ENCODE results near the gene NUDT16L1.

Gene NUDT16L1

GRCh38 chr16:4696172-4696904 lies 3.0 kb downstream of the NUDT16L1 start:
- 94 to 95% methylated on average over 19 of the region's 19 CpGs for WGBS, 2 experiments
- no peaks in the 10 kb centered on the region for H3K9me3 ChIP-seq (ENCODE audit: control insufficient read depth, low read length)
- H3K4me1 ChIP-seq (ENCODE audit: control insufficient read depth, insufficient read depth, low read length): peaks cover 9% of the 10 kb centered on the region
- no peaks in the 10 kb centered on the region for H3K27me3 ChIP-seq (ENCODE audit: control insufficient read depth, insufficient read depth, low read length, poor library complexity, severe bottlenecking)
- peaks cover 22% of the 10 kb centered on the region for H3K36me3 ChIP-seq (ENCODE audit: control insufficient read depth, insufficient read depth, low read length)
- H3K27ac ChIP-seq (ENCODE audit: insufficient read depth, low read depth, low read length, poor library complexity, severe bottlenecking): no peak overlapping the region
- H3K4me3 ChIP-seq (ENCODE audit: insufficient read depth, low read depth, low read length): no peak overlapping the region

GRCh38 chr16:4696905-4697847 lies 3.8 kb downstream of the NUDT16L1 start:
- Histone ChIP-seq H3K36me3 (ENCODE audit: control insufficient read depth, insufficient read depth, low read length) (peaks cover 26% of the 10 kb centered on the region), H3K27ac (ENCODE audit: insufficient read depth, low read depth, low read length, poor library complexity, severe bottlenecking) (no peak overlapping the region), H3K4me3 (ENCODE audit: insufficient read depth, low read depth, low read length) (no peak overlapping the region), H3K9me3 (ENCODE audit: control insufficient read depth, low read length) (no peaks in the 10 kb centered on the region), H3K4me1 (ENCODE audit: control insufficient read depth, insufficient read depth, low read length) (peaks cover 7% of the 10 kb centered on the region), H3K27me3 (ENCODE audit: control insufficient read depth, insufficient read depth, low read length, poor library complexity, severe bottlenecking) (no peaks in the 10 kb centered on the region)
- WGBS, 2 experiments: 93 to 95% methylated on average over 33 of the region's 33 CpGs

GRCh38 chr16:4697848-4698291 lies 4.5 kb downstream of the NUDT16L1 start:
- WGBS, 2 experiments: 93 to 96% methylated on average over 9 of the region's 9 CpGs
- Histone ChIP-seq H3K27ac (ENCODE audit: insufficient read depth, low read depth, low read length, poor library complexity, severe bottlenecking) (no peak overlapping the region), H3K4me3 (ENCODE audit: insufficient read depth, low read depth, low read length) (no peak overlapping the region), H3K4me1 (ENCODE audit: control insufficient read depth, insufficient read depth, low read length) (peaks cover 2% of the 10 kb centered on the region), H3K36me3 (ENCODE audit: control insufficient read depth, insufficient read depth, low read length) (peaks cover 26% of the 10 kb centered on the region), H3K27me3 (ENCODE audit: control insufficient read depth, insufficient read depth, low read length, poor library complexity, severe bottlenecking) (no peaks in the 10 kb centered on the region), H3K9me3 (ENCODE audit: control insufficient read depth, low read length) (no peaks in the 10 kb centered on the region)

GRCh38 chr16:4698321-4699045 lies 5.1 kb downstream of the NUDT16L1 start:
- no peak overlapping the region for H3K27ac ChIP-seq (ENCODE audit: insufficient read depth, low read depth, low read length, poor library complexity, severe bottlenecking)
- H3K36me3 ChIP-seq (ENCODE audit: control insufficient read depth, insufficient read depth, low read length): peaks cover 26% of the 10 kb centered on the region
- peaks cover 2% of the 10 kb centered on the region for H3K4me1 ChIP-seq (ENCODE audit: control insufficient read depth, insufficient read depth, low read length)
- H3K4me3 ChIP-seq (ENCODE audit: insufficient read depth, low read depth, low read length): no peak overlapping the region
- WGBS, 2 experiments: 96% methylated on average over 36 of the region's 36 CpGs
- no peaks in the 10 kb centered on the region for H3K9me3 ChIP-seq (ENCODE audit: control insufficient read depth, low read length)
- H3K27me3 ChIP-seq (ENCODE audit: control insufficient read depth, insufficient read depth, low read length, poor library complexity, severe bottlenecking): no peaks in the 10 kb centered on the region

- 94% methylated on average over 19 of the region's 19 CpGs for WGBS, 2 experiments
- Histone ChIP-seq H3K27ac (ENCODE audit: insufficient read depth, low read depth, low read length, poor library complexity, severe bottlenecking) (no peak overlapping the region), H3K4me3 (ENCODE audit: insufficient read depth, low read depth, low read length) (no peak overlapping the region), H3K36me3 (ENCODE audit: control insufficient read depth, insufficient read depth, low read length) (peaks cover 26% of the 10 kb centered on the region), H3K9me3 (ENCODE audit: control insufficient read depth, low read length) (no peaks in the 10 kb centered on the region), H3K27me3 (ENCODE audit: control insufficient read depth, insufficient read depth, low read length, poor library complexity, severe bottlenecking) (no peaks in the 10 kb centered on the region), H3K4me1 (ENCODE audit: control insufficient read depth, insufficient read depth, low read length) (peaks cover 2% of the 10 kb centered on the region)
Measured at GRCh38 chr16:4699046-4699556, 5.7 kb downstream of the NUDT16L1 start.

GRCh38 chr16:4700380-4700996 lies 7.1 kb downstream of the NUDT16L1 start:
- H3K4me1 ChIP-seq (ENCODE audit: control insufficient read depth, insufficient read depth, low read length): no peaks in the 10 kb centered on the region
- WGBS, 2 experiments: 95 to 97% methylated on average over 13 of the region's 13 CpGs
- peaks cover 30% of the 10 kb centered on the region for H3K36me3 ChIP-seq (ENCODE audit: control insufficient read depth, insufficient read depth, low read length)
- H3K4me3 ChIP-seq (ENCODE audit: insufficient read depth, low read depth, low read length): no peak overlapping the region
- H3K9me3 ChIP-seq (ENCODE audit: control insufficient read depth, low read length): no peaks in the 10 kb centered on the region
- H3K27ac ChIP-seq (ENCODE audit: insufficient read depth, low read depth, low read length, poor library complexity, severe bottlenecking): no peak overlapping the region
- H3K27me3 ChIP-seq (ENCODE audit: control insufficient read depth, insufficient read depth, low read length, poor library complexity, severe bottlenecking): no peaks in the 10 kb centered on the region

- Histone ChIP-seq H3K27me3 (ENCODE audit: control insufficient read depth, insufficient read depth, low read length, poor library complexity, severe bottlenecking) (no peaks in the 10 kb centered on the region), H3K36me3 (ENCODE audit: control insufficient read depth, insufficient read depth, low read length) (peaks cover 30% of the 10 kb centered on the region), H3K27ac (ENCODE audit: insufficient read depth, low read depth, low read length, poor library complexity, severe bottlenecking) (no peak overlapping the region), H3K4me1 (ENCODE audit: control insufficient read depth, insufficient read depth, low read length) (no peaks in the 10 kb centered on the region), H3K9me3 (ENCODE audit: control insufficient read depth, low read length) (no peaks in the 10 kb centered on the region), H3K4me3 (ENCODE audit: insufficient read depth, low read depth, low read length) (no peak overlapping the region)
- 93 to 94% methylated on average over 33 of the region's 33 CpGs for WGBS, 2 experiments
Measured at GRCh38 chr16:4700997-4701743, 7.8 kb downstream of the NUDT16L1 start.

- no peaks in the 10 kb centered on the region for H3K4me1 ChIP-seq (ENCODE audit: control insufficient read depth, insufficient read depth, low read length)
- no peaks in the 10 kb centered on the region for H3K27me3 ChIP-seq (ENCODE audit: control insufficient read depth, insufficient read depth, low read length, poor library complexity, severe bottlenecking)
- no peak overlapping the region for H3K27ac ChIP-seq (ENCODE audit: insufficient read depth, low read depth, low read length, poor library complexity, severe bottlenecking)
- H3K4me3 ChIP-seq (ENCODE audit: insufficient read depth, low read depth, low read length): no peak overlapping the region
- 93 to 95% methylated on average over 17 of the region's 17 CpGs for WGBS, 2 experiments
- H3K9me3 ChIP-seq (ENCODE audit: control insufficient read depth, low read length): no peaks in the 10 kb centered on the region
- peaks cover 28% of the 10 kb centered on the region for H3K36me3 ChIP-seq (ENCODE audit: control insufficient read depth, insufficient read depth, low read length)
Measured at GRCh38 chr16:4701791-4702465, 8.6 kb downstream of the NUDT16L1 start.

GRCh38 chr16:4702466-4702808 lies 9.1 kb downstream of the NUDT16L1 start:
- 94 to 97% methylated on average over 7 of the region's 7 CpGs for WGBS, 2 experiments
- no peak overlapping the region for H3K4me3 ChIP-seq (ENCODE audit: insufficient read depth, low read depth, low read length)
- H3K27ac ChIP-seq (ENCODE audit: insufficient read depth, low read depth, low read length, poor library complexity, severe bottlenecking): no peak overlapping the region
- H3K4me1 ChIP-seq (ENCODE audit: control insufficient read depth, insufficient read depth, low read length): no peaks in the 10 kb centered on the region
- H3K27me3 ChIP-seq (ENCODE audit: control insufficient read depth, insufficient read depth, low read length, poor library complexity, severe bottlenecking): no peaks in the 10 kb centered on the region
- H3K9me3 ChIP-seq (ENCODE audit: control insufficient read depth, low read length): no peaks in the 10 kb centered on the region
- peaks cover 24% of the 10 kb centered on the region for H3K36me3 ChIP-seq (ENCODE audit: control insufficient read depth, insufficient read depth, low read length)
